GM21529 (cell line): ENCODE results near the gene KCNJ12.
"Not testable (repeated sequence)": the region's sequence is repeated elsewhere in the genome, so short reads cannot be mapped to it uniquely, and the experiment has no call there.

ENCODE experiments used
- ATAC-seq: cut with Tn5 transposase; IDR thresholded peaks from one replicate; pipeline ENCODE4 v1.9.1; 2021; ENCODE audit not compliant: unreplicated experiment

Gene KCNJ12

GRCh38 chr17:21436883-21437836 lies 61.0 kb downstream of the KCNJ12 start:
- not testable (repeated sequence) for ATAC-seq

- ATAC-seq, result not testable (repeated sequence)
Measured at GRCh38 chr17:21438316-21439014, 62.3 kb downstream of the KCNJ12 start.

GRCh38 chr17:21439015-21439336 lies 62.8 kb downstream of the KCNJ12 start:
- ATAC-seq, result not testable (repeated sequence)

GRCh38 chr17:21445091-21445650 lies 69.0 kb downstream of the KCNJ12 start:
- no peak for ATAC-seq

- ATAC-seq, result not testable (repeated sequence)
Measured at GRCh38 chr17:21447552-21447951, 71.4 kb downstream of the KCNJ12 start.

- not testable (repeated sequence) for ATAC-seq
Measured at GRCh38 chr17:21449891-21450290, 73.7 kb downstream of the KCNJ12 start.

GRCh38 chr17:21451975-21452374 lies 75.8 kb downstream of the KCNJ12 start:
- no peak for ATAC-seq

GRCh38 chr17:21452377-21453143 lies 76.4 kb downstream of the KCNJ12 start:
- ATAC-seq, result no peak

GRCh38 chr17:21453144-21453898 lies 77.2 kb downstream of the KCNJ12 start:
- no peak for ATAC-seq

- not testable (repeated sequence) for ATAC-seq
Measured at GRCh38 chr17:21454006-21454405, 77.8 kb downstream of the KCNJ12 start.

- ATAC-seq, result no peak
Measured at GRCh38 chr17:21454441-21454840, 78.3 kb downstream of the KCNJ12 start.

GRCh38 chr17:21455761-21456160 lies 79.6 kb downstream of the KCNJ12 start:
- ATAC-seq, result no peak

- not testable (repeated sequence) for ATAC-seq
Measured at GRCh38 chr17:21456449-21456848, 80.3 kb downstream of the KCNJ12 start.

- peak; percentile 82 for ATAC-seq
Measured at GRCh38 chr17:21457051-21458026, 81.2 kb downstream of the KCNJ12 start.

- ATAC-seq, result no peak
Measured at GRCh38 chr17:21458054-21458453, 81.9 kb downstream of the KCNJ12 start.

GRCh38 chr17:21459536-21459935 lies 83.4 kb downstream of the KCNJ12 start:
- ATAC-seq, result no peak

GRCh38 chr17:21460358-21460757 lies 84.2 kb downstream of the KCNJ12 start:
- no peak for ATAC-seq

- no peak for ATAC-seq
Measured at GRCh38 chr17:21462237-21462636, 86.1 kb downstream of the KCNJ12 start.

- no peak for ATAC-seq
Measured at GRCh38 chr17:21463204-21463661, 87.1 kb downstream of the KCNJ12 start.
